ENCODE data around the gene PLD2. TPM values are rescaled to one million over a fixed set of nuclear protein-coding genes. Genes with fewer than 3 reads are reported as not detected.

PLD2 gene
- total RNA-seq, 2 experiments from 2014 or later, result 6.2 to 6.8 TPM

DNA sequence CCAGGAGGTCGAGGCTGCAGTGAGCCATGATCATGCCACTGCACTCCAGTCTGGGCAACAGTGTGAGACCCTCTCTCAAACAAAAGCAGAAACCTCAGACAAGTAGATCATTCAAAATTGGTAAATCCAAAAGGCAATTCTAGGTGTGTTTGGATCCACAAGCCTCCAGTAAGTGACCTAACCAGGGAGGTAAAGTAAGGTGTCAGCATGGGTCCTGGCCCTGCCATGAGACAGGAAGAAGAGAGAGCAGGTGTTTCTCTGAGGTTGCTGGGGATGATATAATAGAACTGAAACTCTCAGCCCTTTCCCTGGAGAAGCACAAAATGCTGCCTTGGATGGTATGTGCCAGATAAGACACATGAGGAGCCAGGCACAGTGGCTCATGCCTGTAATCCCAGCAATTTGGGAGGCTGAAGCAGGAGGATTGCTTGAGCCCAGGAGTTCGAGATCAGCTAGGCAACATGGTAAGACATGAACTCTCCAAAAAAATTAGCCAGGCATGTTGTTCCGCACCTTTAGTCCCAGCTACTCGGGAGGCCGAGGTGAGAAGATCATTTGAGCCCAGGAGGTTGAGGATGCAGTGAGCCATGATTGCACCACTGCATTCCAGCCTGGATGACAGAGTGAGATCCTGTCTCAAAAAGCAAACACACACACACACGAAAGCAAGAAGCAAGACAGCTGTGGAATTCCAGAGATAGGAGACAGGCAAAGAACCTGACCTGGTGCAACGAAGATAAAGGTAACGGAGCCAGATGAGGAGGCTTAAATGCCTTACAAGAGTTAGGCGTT lies 28.8 kb upstream of the PLD2 start:
- Mint-ChIP-seq H3K9me3 (no peaks in the 10 kb centered on the region), H3K4me3 (no peak overlapping the region), H3K27me3 (peaks cover 12% of the 10 kb centered on the region), H3K27ac (no peak overlapping the region), H3K36me3 (ENCODE audit: low read depth) (no peaks in the 10 kb centered on the region), H3K4me1 (ENCODE audit: low read depth) (no peaks in the 10 kb centered on the region)
- no peak for DNase-seq
- TF ChIP-seq, protein P1, sequence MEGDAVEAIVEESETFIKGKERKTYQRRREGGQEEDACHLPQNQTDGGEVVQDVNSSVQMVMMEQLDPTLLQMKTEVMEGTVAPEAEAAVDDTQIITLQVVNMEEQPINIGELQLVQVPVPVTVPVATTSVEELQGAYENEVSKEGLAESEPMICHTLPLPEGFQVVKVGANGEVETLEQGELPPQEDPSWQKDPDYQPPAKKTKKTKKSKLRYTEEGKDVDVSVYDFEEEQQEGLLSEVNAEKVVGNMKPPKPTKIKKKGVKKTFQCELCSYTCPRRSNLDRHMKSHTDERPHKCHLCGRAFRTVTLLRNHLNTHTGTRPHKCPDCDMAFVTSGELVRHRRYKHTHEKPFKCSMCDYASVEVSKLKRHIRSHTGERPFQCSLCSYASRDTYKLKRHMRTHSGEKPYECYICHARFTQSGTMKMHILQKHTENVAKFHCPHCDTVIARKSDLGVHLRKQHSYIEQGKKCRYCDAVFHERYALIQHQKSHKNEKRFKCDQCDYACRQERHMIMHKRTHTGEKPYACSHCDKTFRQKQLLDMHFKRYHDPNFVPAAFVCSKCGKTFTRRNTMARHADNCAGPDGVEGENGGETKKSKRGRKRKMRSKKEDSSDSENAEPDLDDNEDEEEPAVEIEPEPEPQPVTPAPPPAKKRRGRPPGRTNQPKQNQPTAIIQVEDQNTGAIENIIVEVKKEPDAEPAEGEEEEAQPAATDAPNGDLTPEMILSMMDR (IDR thresholded peaks at IDR 0.05), result no peak
- intact Hi-C loops (cut with micrococcal nuclease), result no loop called here
- ChIA-PET CTCF (interaction anchor here (2.1 kb wide), 1 partner anchor 12 kb away, joined by 11 read pairs; no protein-coding TSS in a partner anchor), POLR2A (interaction anchor here (1.0 kb wide), 1 partner anchor 21 kb away, joined by 3 read pairs; no protein-coding TSS in a partner anchor)
- ATAC-seq, result no peak

DNA sequence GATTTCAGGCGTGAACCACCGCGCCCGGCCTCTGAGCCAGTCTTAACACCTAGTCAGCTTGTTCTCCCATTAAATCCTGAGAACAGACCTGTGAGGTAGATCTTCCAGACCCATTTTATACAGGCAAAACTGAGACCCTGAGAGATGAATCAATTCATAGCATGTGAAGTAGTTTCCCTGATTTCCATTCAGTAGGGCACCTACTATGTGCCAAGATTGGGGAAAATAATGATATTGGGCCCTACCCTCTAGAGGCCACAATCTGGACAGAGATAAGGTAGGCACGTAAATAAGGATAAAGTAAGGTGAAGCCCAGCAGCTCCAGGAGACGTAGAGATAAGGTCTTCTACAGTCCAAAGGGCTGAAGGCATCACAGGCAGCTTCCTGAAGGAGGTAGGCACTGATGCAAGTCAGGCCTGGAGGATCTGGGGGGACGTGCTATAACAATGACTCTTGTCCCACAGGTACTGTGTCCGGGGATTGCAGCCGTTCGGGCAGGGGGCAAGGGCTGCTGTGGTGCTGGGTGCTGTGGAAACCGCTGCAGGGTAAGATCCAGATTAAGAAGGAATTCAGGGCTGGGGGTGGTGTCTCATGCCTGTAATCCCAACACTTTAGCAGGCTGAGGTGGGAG lies 26.5 kb upstream of the PLD2 start:
- H3K4me3 Mint-ChIP-seq, result no peak overlapping the region
- H3K27ac Mint-ChIP-seq, result no peak overlapping the region
- TF ChIP-seq, protein P1 (IDR thresholded peaks at IDR 0.05), result no peak
- ATAC-seq (no peak), DNase-seq (no peak)
- no peaks in the 10 kb centered on the region for H3K9me3 Mint-ChIP-seq
- peaks cover 27% of the 10 kb centered on the region for H3K27me3 Mint-ChIP-seq
- CTCF ChIA-PET, result interaction anchor here (0.6 to 2.1 kb wide), 2 partner anchors 10 to 224 kb away, joined by 4 to 11 read pairs; no protein-coding TSS in a partner anchor
- peaks cover 3% of the 10 kb centered on the region for H3K4me1 Mint-ChIP-seq (ENCODE audit: low read depth)
- POLR2A ChIA-PET, result interaction anchor here (0.7 to 0.8 kb wide), 2 partner anchors 10 to 151 kb away, joined by 3 to 4 read pairs; no protein-coding TSS in a partner anchor
- H3K36me3 Mint-ChIP-seq (ENCODE audit: low read depth), result no peaks in the 10 kb centered on the region
- intact Hi-C loops (cut with micrococcal nuclease), result no loop called here

DNA sequence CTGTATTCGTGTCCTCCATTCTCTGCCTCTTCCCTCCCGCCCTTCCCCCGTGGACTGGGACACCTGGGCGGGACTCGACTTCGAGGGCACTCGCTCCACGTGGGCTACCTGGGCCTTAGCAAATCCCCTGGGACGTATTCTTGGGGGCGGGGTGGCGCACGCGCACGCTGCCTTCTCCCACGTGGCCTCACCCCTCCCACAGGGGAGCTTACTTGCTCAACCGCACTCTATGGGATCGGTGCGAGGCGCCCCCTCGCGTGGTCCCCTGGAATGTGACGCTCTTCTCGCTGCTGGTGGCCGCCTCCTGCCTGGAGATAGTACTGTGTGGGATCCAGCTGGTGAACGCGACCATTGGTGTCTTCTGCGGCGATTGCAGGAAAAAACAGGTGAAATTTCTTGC lies 24.3 kb upstream of the PLD2 start:
- Mint-ChIP-seq H3K27me3 (peaks cover 46% of the 10 kb centered on the region), H3K4me3 (no peak overlapping the region), H3K9me3 (no peaks in the 10 kb centered on the region), H3K36me3 (ENCODE audit: low read depth) (no peaks in the 10 kb centered on the region), H3K27ac (no peak overlapping the region), H3K4me1 (ENCODE audit: low read depth) (peaks cover 15% of the 10 kb centered on the region)
- DNase-seq (peak; percentile 31), ATAC-seq (peak; percentile 28)
- intact Hi-C loops (cut with micrococcal nuclease), result no loop called here
- TF ChIP-seq, protein P1 (IDR thresholded peaks at IDR 0.05), result no peak
- ChIA-PET CTCF (interaction anchor here (0.6 to 1.4 kb wide), 2 partner anchors 34 to 120 kb away, joined by 3 to 4 read pairs; partner anchors contain the start of gene CHRNE), POLR2A (no interaction called here)

DNA sequence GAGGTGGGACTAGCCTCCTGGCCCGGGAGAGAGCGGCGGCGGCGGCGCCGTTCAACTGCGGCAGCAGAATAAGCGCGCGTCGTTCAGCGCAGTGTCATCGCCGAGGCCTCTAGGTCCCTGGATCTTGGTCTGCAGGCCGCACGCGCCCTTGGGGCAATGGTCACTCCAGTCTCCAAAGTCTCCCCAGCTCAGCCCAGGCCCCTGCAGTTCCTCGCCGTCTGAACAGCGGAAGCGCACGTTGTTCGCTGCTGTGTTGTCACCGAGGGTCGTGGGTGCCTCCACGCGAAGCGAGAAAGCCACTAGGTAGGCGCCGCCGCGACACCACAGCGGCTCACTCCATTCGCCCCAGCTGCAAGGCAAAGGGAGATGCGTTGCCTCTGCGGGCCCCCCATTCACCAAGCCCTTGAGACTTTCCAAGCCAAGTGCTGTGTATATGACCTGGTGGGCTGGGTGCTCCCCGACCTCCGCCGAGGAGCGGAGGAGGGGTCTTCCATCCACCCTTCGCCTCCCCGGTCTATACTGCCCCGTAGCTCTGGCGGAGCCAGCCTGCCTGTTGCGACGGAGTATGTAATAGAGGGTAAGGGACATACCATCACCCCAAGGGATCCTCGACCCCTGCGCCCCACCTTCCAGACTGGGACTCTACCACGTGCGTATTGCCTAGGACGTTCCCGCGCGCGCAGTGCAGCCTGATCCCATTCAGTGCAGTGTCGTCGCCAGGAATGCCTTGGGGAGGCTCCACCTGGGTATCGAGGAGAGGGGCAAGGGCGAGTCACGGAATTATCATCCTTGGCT lies 21.4 kb upstream of the PLD2 start:
- no peak overlapping the region for H3K27ac Mint-ChIP-seq
- peaks cover 17% of the 10 kb centered on the region for H3K4me1 Mint-ChIP-seq (ENCODE audit: low read depth)
- CTCF ChIA-PET, result interaction anchor here (1.0 to 1.8 kb wide), 3 partner anchors 96 to 182 kb away, joined by 3 to 7 read pairs (median 3); partner anchors contain the start of gene SPAG7
- H3K4me3 Mint-ChIP-seq, result no peak overlapping the region
- no peaks in the 10 kb centered on the region for H3K9me3 Mint-ChIP-seq
- ATAC-seq (no peak), DNase-seq (no peak)
- H3K36me3 Mint-ChIP-seq (ENCODE audit: low read depth), result no peaks in the 10 kb centered on the region
- TF ChIP-seq, protein P1 (IDR thresholded peaks at IDR 0.05), result no peak
- intact Hi-C loops (cut with micrococcal nuclease), result loop anchor here (5.0 kb wide), 1 partner anchor 97 kb away; no protein-coding TSS in a partner anchor
- H3K27me3 Mint-ChIP-seq, result peaks cover 53% of the 10 kb centered on the region
- POLR2A ChIA-PET, result interaction anchor here (0.9 to 2.0 kb wide), 2 partner anchors 11 to 12 kb away, joined by 3 to 4 read pairs; no protein-coding TSS in a partner anchor
